GM12873 (cell line): ENCODE measurements around the gene NPAS3.

Experiments used
- TF ChIP-seq, protein P1 (sequence below): IDR thresholded peaks from 2 replicates; pipeline ENCODE4 v1.5.1; 2012; ENCODE audit warnings: low read depth, mild to moderate bottlenecking, moderate library complexity, low read length, control low read depth; ENCODE audit not compliant: insufficient read depth; ENCODE audit errors: missing control alignments

Gene NPAS3

DNA sequence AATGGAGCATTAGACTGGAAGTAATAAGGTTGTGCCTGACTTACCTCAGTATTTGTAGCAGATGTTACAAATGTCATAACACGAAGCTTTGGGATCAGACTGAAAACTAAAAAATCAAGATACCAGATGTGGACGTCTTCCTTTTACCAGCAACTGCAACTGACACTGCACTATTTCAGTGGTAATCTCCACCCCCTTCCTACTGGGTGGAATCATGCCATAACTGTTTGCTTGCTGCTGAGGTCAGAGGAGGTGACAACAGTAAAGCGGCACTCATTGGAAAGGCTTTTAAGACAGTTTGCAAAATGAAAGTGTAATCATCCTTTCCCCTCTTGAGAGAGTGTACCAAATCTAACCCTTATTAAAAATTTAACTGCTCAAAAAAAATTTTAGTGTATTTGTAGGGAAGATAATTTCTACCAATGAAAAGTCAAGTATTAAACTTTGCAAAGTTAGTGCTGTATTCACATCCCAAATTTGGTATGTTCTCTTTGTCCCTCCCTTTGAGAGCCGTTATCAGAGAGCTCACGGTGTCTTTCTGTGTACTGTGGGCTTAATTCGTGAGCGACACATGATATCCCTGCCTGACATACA lies 420.7 kb downstream of the NPAS3 start:
- TF ChIP-seq, protein P1, sequence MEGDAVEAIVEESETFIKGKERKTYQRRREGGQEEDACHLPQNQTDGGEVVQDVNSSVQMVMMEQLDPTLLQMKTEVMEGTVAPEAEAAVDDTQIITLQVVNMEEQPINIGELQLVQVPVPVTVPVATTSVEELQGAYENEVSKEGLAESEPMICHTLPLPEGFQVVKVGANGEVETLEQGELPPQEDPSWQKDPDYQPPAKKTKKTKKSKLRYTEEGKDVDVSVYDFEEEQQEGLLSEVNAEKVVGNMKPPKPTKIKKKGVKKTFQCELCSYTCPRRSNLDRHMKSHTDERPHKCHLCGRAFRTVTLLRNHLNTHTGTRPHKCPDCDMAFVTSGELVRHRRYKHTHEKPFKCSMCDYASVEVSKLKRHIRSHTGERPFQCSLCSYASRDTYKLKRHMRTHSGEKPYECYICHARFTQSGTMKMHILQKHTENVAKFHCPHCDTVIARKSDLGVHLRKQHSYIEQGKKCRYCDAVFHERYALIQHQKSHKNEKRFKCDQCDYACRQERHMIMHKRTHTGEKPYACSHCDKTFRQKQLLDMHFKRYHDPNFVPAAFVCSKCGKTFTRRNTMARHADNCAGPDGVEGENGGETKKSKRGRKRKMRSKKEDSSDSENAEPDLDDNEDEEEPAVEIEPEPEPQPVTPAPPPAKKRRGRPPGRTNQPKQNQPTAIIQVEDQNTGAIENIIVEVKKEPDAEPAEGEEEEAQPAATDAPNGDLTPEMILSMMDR = no peak

DNA sequence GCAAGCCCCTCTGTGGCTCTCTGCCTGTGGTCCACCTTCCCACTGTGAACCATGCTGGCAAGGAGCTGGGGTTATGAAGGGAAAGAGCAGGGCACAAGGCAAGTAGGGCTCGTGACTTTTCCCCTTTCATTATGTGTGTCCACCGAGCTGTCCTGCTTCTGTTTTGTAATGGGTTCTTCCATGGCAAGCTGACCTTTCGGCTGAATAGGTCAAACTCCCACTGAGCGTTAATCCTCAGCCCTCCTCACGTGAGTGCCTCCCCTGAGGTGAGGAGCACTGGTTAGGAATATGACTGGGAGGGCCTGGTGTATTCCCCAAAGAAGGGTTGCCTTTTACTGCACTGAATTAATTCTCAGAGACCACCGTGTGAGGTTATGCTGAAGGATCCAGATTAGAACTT lies 424.3 kb downstream of the NPAS3 start:
- TF ChIP-seq, protein P1 = no peak

- TF ChIP-seq, protein P1 = no peak
Observed at GRCh38 chr14:33363682-33364081, 425.0 kb downstream of the NPAS3 start.

GRCh38 chr14:33364466-33364865 lies 425.8 kb downstream of the NPAS3 start:
- TF ChIP-seq, protein P1 = no peak

DNA sequence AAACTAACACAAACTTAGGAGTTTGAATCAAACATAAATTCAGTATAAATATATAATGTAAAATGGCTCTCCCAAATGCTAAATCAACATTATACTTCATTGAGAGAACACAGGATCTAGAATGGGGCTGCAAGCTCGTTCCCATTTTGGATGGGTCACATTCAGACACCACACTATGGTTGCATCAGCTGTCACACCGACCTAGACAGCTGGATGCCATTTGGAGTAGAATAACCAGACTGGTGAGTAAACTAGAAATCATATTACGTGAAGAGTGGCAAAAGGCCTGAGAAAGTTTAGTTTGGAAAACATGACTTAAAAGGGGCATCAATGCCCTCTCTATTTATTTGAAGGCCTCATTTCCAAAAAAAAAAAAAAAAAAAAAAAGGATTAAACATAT lies 430.4 kb downstream of the NPAS3 start:
- TF ChIP-seq, protein P1 = no peak

- TF ChIP-seq, protein P1 = no peak
Observed at GRCh38 chr14:33369972-33370371, 431.3 kb downstream of the NPAS3 start.

- TF ChIP-seq, protein P1 = no peak
Observed at GRCh38 chr14:33370426-33370825, 431.7 kb downstream of the NPAS3 start.
